Stimulated activated CD8-positive, alpha-beta memory T cell treated with anti-CD3 and anti-CD28 coated beads, Interleukin-7, amount 100 ng/mL, for 48 hours (primary cell): ENCODE data around the gene MTG2.
"Not testable (repeated sequence)": the region's sequence is repeated elsewhere in the genome, so short reads cannot be mapped to it uniquely, and the experiment has no call there.

Experiments
- DNase-seq, 2 donors: peaks; one replicate each; pipeline ENCODE4 v3.0.0-alpha.2; 2020; ENCODE audit warnings: low read depth in 1 of 2; ENCODE audit errors: extremely low read depth in 1 of 2

The MTG2 gene

GRCh38 chr20:62145688-62146018, 37.2 kb upstream of the MTG2 start:
- no peak for DNase-seq

GRCh38 chr20:62146019-62146755, 36.6 kb upstream of the MTG2 start:
- no peak for DNase-seq

- DNase-seq: no peak
Observed at GRCh38 chr20:62147125-62147524, 35.7 kb upstream of the MTG2 start.

- DNase-seq: no peak
Observed at GRCh38 chr20:62147528-62147927, 35.3 kb upstream of the MTG2 start.

- not testable (repeated sequence) for DNase-seq
Observed at GRCh38 chr20:62148383-62148782, 34.4 kb upstream of the MTG2 start.

GRCh38 chr20:62148908-62149314, 33.9 kb upstream of the MTG2 start:
- no peak for DNase-seq

- DNase-seq: no peak
Observed at GRCh38 chr20:62149532-62150309, 33.1 kb upstream of the MTG2 start.

- DNase-seq: no peak
Observed at GRCh38 chr20:62150310-62150575, 32.6 kb upstream of the MTG2 start.

GRCh38 chr20:62151225-62151624, 31.6 kb upstream of the MTG2 start:
- no peak for DNase-seq

- DNase-seq: no peak
Observed at GRCh38 chr20:62151835-62152364, 30.9 kb upstream of the MTG2 start.

- DNase-seq: no peak
Observed at GRCh38 chr20:62155428-62156253, 27.2 kb upstream of the MTG2 start.

- DNase-seq: no peak
Observed at GRCh38 chr20:62156254-62156556, 26.6 kb upstream of the MTG2 start.

GRCh38 chr20:62156592-62157386, 26.0 kb upstream of the MTG2 start:
- peak in 1 of 2 donors; percentile 64 for DNase-seq

- DNase-seq: no peak
Observed at GRCh38 chr20:62157387-62158087, 25.3 kb upstream of the MTG2 start.

GRCh38 chr20:62158088-62158400, 24.8 kb upstream of the MTG2 start:
- no peak for DNase-seq

GRCh38 chr20:62158541-62158940, 24.3 kb upstream of the MTG2 start:
- DNase-seq: no peak

GRCh38 chr20:62159052-62159451, 23.8 kb upstream of the MTG2 start:
- no peak for DNase-seq

- DNase-seq: peak; percentile 67 to 85
Observed at GRCh38 chr20:62159839-62160238, 23.0 kb upstream of the MTG2 start.

- no peak for DNase-seq
Observed at GRCh38 chr20:62160253-62160652, 22.6 kb upstream of the MTG2 start.

- no peak for DNase-seq
Observed at GRCh38 chr20:62160876-62161275, 22.0 kb upstream of the MTG2 start.

- no peak for DNase-seq
Observed at GRCh38 chr20:62161347-62161746, 21.5 kb upstream of the MTG2 start.
